MV-4-11 (cell line): ENCODE measurements around the gene ID2.

Experiments
- DNase-seq: peaks from one replicate; lab custom pipeline; 2025; lab: John Stamatoyannopoulos, UW

The ID2 gene

GRCh38 chr2:8732601-8733000 lies 50.7 kb downstream of the ID2 start:
- DNase-seq: no peak
